Caco-2 (cell line): Measurements from ENCODE around the gene NGDN. TPM values are rescaled to one million over a fixed set of nuclear protein-coding genes. Genes with fewer than 3 reads are reported as not detected.

ENCODE experiments used
- BruUV-seq: library from RNA; stranded (reverse); fragments of 400-500 nt; replicated peaks from 2 replicates; lab custom pipeline; 2021; lab: Mats Ljungman, UMichigan
- CTCF ChIA-PET: fragments of 300-600 bp; sonication (Branson Sonifier 250); formaldehyde crosslinking; loops from one replicate; lab custom pipeline; 2022; ENCODE audit warnings: antibody characterized with exemption; lab: Charles Lee
- POLR2A ChIA-PET: fragments of 300-600 bp; sonication (Branson Sonifier 250); formaldehyde crosslinking; loops from one replicate; lab custom pipeline; 2022; ENCODE audit warnings: antibody characterized with exemption; lab: Charles Lee
- DNase-seq, 2 experiments: peaks; one replicate each; pipeline versions ENCODE4 v3.0.0 to v3.0.0-alpha.2; 2020 to 2022
- H3K27me3 ChIP-seq: replicated peaks from 2 replicates; pipeline ENCODE4 v1.6.0; 2011; ENCODE audit warnings: low read length; ENCODE audit not compliant: control insufficient read depth, insufficient read depth
- H3K36me3 ChIP-seq: 2 replicates; pipeline ENCODE4 v1.5.1; 2011; ENCODE audit warnings: low read length; ENCODE audit not compliant: control insufficient read depth, insufficient read depth
- H3K4me1 ChIP-seq: fragments of 250-450 bp; sonication (Bioruptor Pico); 2 replicates; pipeline ENCODE4 v1.5.1; 2020; ENCODE audit warnings: mild to moderate bottlenecking
- H3K4me3 ChIP-seq: 2 replicates; pipeline ENCODE4 v1.5.1; 2011; ENCODE audit warnings: low read depth, mild to moderate bottlenecking, control low read depth, low read length
- H3K9me3 ChIP-seq: fragments of 250-450 bp; sonication (Bioruptor Pico); 2 replicates; pipeline ENCODE4 v1.5.1; 2020; ENCODE audit warnings: mild to moderate bottlenecking, moderate library complexity
- H3K27ac Mint-ChIP-seq: one replicate; pipeline ENCODE4 v1.8.0; 2022; ENCODE audit warnings: mixed read lengths; ENCODE audit not compliant: unreplicated experiment
- H3K27me3 Mint-ChIP-seq: one replicate; pipeline ENCODE4 v1.8.0; 2022; ENCODE audit warnings: mixed read lengths; ENCODE audit not compliant: insufficient read depth, unreplicated experiment
- H3K36me3 Mint-ChIP-seq: one replicate; pipeline ENCODE4 v1.8.0; 2022; ENCODE audit warnings: mild to moderate bottlenecking, mixed read lengths; ENCODE audit not compliant: insufficient read depth, unreplicated experiment
- H3K4me1 Mint-ChIP-seq: one replicate; pipeline ENCODE4 v1.8.0; 2022; ENCODE audit warnings: low read depth, mixed read lengths; ENCODE audit not compliant: unreplicated experiment
- H3K4me3 Mint-ChIP-seq: one replicate; pipeline ENCODE4 v1.8.0; 2022; ENCODE audit warnings: mild to moderate bottlenecking, moderate library complexity, mixed read lengths; ENCODE audit not compliant: unreplicated experiment
- H3K9me3 Mint-ChIP-seq: one replicate; pipeline ENCODE4 v1.8.0; 2022; ENCODE audit warnings: mixed read lengths; ENCODE audit not compliant: unreplicated experiment
- CTCF ChIP-seq, 2 experiments: fragments of 200-600 bp in 1 of 2; IDR thresholded peaks; 1 replicate in 1 of 2; 2 replicates in 1 of 2; pipeline versions ENCODE4 v1.5.1 to v1.8.0; 2011 to 2022; ENCODE audit warnings: antibody characterized with exemption in 1 of 2, control low read depth in 1 of 2, inconsistent platforms in 1 of 2, low read depth in 1 of 2, low read length in 1 of 2, mild to moderate bottlenecking in 1 of 2, moderate library complexity in 1 of 2; ENCODE audit not compliant: insufficient read depth in 1 of 2, severe bottlenecking in 1 of 2, unreplicated experiment in 1 of 2
- intact Hi-C: fragments of 100-400 bp; cut with micrococcal nuclease; formaldehyde crosslinking; loops from one replicate; pipeline ENCODE4 v1.10.0; 2022; ENCODE audit not compliant: unreplicated experiment
- total RNA-seq: library from RNA; stranded (reverse); gene quantifications from 2 replicates; pipeline ENCODE4 v1.2.3, GENCODE V29; 2022

The NGDN gene
- total RNA-seq, 1 experiment from 2014 or later: 55.0 TPM

- Histone ChIP-seq H3K9me3 (no peaks in the 10 kb centered on the region), H3K4me1 (no peaks in the 10 kb centered on the region), H3K4me3 (no peak overlapping the region), H3K27me3 (no peaks in the 10 kb centered on the region), H3K36me3 (no peaks in the 10 kb centered on the region; the same call in none of the 2 replicates)
- intact Hi-C loops: no loop called here
- no peak for TF ChIP-seq CTCF (IDR thresholded peaks at IDR 0.05; ENCODE audit: insufficient read depth in 1 of 2, low read depth in 1 of 2, low read length in 1 of 2, severe bottlenecking in 1 of 2, unreplicated experiment in 1 of 2)
- Mint-ChIP-seq H3K36me3 (peaks cover 10% of the 10 kb centered on the region), H3K9me3 (no peaks in the 10 kb centered on the region), H3K4me1 (no peaks in the 10 kb centered on the region), H3K27me3 (no peaks in the 10 kb centered on the region), H3K27ac (no peak overlapping the region), H3K4me3 (no peak overlapping the region)
- DNase-seq: no peak
- BruUV-seq: no TSS peak
- ChIA-PET CTCF (no interaction called here), POLR2A (no interaction called here)
Measured at GRCh38 chr14:23485326-23485725, 15.8 kb downstream of the NGDN start.

GRCh38 chr14:23486036-23486435 lies 16.5 kb downstream of the NGDN start:
- Histone ChIP-seq H3K4me1 (no peaks in the 10 kb centered on the region), H3K9me3 (no peaks in the 10 kb centered on the region), H3K27me3 (no peaks in the 10 kb centered on the region), H3K4me3 (no peak overlapping the region), H3K36me3 (no peaks in the 10 kb centered on the region; the same call in none of the 2 replicates)
- TF ChIP-seq CTCF (IDR thresholded peaks at IDR 0.05; ENCODE audit: insufficient read depth in 1 of 2, low read depth in 1 of 2, low read length in 1 of 2, severe bottlenecking in 1 of 2, unreplicated experiment in 1 of 2): no peak
- Mint-ChIP-seq H3K9me3 (no peaks in the 10 kb centered on the region), H3K36me3 (peaks cover 6% of the 10 kb centered on the region), H3K27me3 (no peaks in the 10 kb centered on the region), H3K4me1 (no peaks in the 10 kb centered on the region), H3K4me3 (no peak overlapping the region), H3K27ac (no peak overlapping the region)
- no TSS peak for BruUV-seq
- intact Hi-C loops: no loop called here
- POLR2A ChIA-PET: no interaction called here
- no peak for DNase-seq
- CTCF ChIA-PET: no interaction called here

- Mint-ChIP-seq H3K4me1 (peaks cover 1% of the 10 kb centered on the region), H3K27ac (peak overlapping the region; percentile 52), H3K27me3 (no peaks in the 10 kb centered on the region), H3K4me3 (no peak overlapping the region), H3K36me3 (peaks cover 6% of the 10 kb centered on the region), H3K9me3 (no peaks in the 10 kb centered on the region)
- no peaks in the 10 kb centered on the region for H3K27me3 ChIP-seq
- H3K4me1 ChIP-seq: no peaks in the 10 kb centered on the region
- DNase-seq: no peak
- no peak for TF ChIP-seq CTCF (IDR thresholded peaks at IDR 0.05; ENCODE audit: insufficient read depth in 1 of 2, low read depth in 1 of 2, low read length in 1 of 2, severe bottlenecking in 1 of 2, unreplicated experiment in 1 of 2)
- intact Hi-C loops: no loop called here
- no TSS peak for BruUV-seq
- H3K9me3 ChIP-seq: no peaks in the 10 kb centered on the region
- CTCF ChIA-PET: no interaction called here
- POLR2A ChIA-PET: no interaction called here
- H3K4me3 ChIP-seq: no peak overlapping the region
- H3K36me3 ChIP-seq: no peaks in the 10 kb centered on the region; the same call in 1 of the 2 replicates
Measured at GRCh38 chr14:23487216-23487615, 17.7 kb downstream of the NGDN start.
